Thyroid gland (tissue), 4 donors: ENCODE measurements around the gene DUOX2. TPM values are rescaled to one million over a fixed set of nuclear protein-coding genes. Genes with fewer than 3 reads are reported as not detected.

ENCODE experiments used
- DNase-seq, 2 donors: peaks; one replicate each; pipeline ENCODE4 v3.0.0-alpha.2; 2019
- H3K27ac ChIP-seq, 3 donors: fragments of 200-600 bp; sonication (generic); 1 replicate in 2 of 3; 2 replicates in 1 of 3; pipeline ENCODE4 v1.5.1; 2016 to 2019; ENCODE audit warnings: mild to moderate bottlenecking in 1 of 3, moderate library complexity in 1 of 3
- H3K27me3 ChIP-seq: fragments of 200-600 bp; sonication (generic); one replicate; pipeline ENCODE4 v1.5.1; 2019
- H3K36me3 ChIP-seq, 2 donors: fragments of 200-600 bp; sonication (generic); one replicate each; pipeline ENCODE4 v1.5.1; 2016 to 2019
- H3K4me1 ChIP-seq, 2 donors: fragments of 200-600 bp; sonication (generic); one replicate each; pipeline ENCODE4 v1.5.1; 2017 to 2019
- H3K4me3 ChIP-seq, 3 donors: fragments of 200-600 bp; sonication (generic); replicated peaks in 1 of 3; 1 replicate in 2 of 3; 2 replicates in 1 of 3; pipeline ENCODE4 v1.5.1; 2016; ENCODE audit warnings: mild to moderate bottlenecking in 1 of 3
- H3K9me3 ChIP-seq: fragments of 200-600 bp; sonication (generic); one replicate; pipeline ENCODE4 v1.5.1; 2017
- POLR2A ChIP-seq, 2 donors: fragments of 450-650 bp; IDR thresholded peaks; one replicate each; pipeline ENCODE4 v1.6.1; 2017; ENCODE audit warnings: antibody characterized with exemption in 2 of 2, mild to moderate bottlenecking in 2 of 2, moderate library complexity in 1 of 2
- WGBS, 2 donors: methylation state at CpG; one replicate each; pipeline ENCODE4 v1.1.5; 2017; 5-methylcytosine and 5-hydroxymethylcytosine counted together
- intact Hi-C: fragments of 100-400 bp; cut with DNase I; formaldehyde crosslinking; loops from one replicate; pipeline ENCODE4 v1.15.1; 2023
- total RNA-seq, 4 donors: library from RNA; depleted of rRNA; stranded (reverse); fragments of >200 nt; gene quantifications; one replicate each; pipeline ENCODE4 v1.2.3, GENCODE V29; 2016
- TF ChIP-seq, protein P1 (sequence below), 6 experiments: fragments of 200-600 bp in 3 of 6; fragments of 450-650 bp in 3 of 6; sonication (generic) in 3 of 6; IDR thresholded peaks; one replicate each; pipeline ENCODE4 v1.5.1; 2016 to 2019; ENCODE audit warnings: antibody characterized with exemption in 6 of 6, mild to moderate bottlenecking in 2 of 6, inconsistent platforms in 1 of 6, moderate library complexity in 1 of 6

DUOX2 gene
- total RNA-seq, 4 donors from 2014 or later, result 44.5 to 238 (median 152) TPM

DNA sequence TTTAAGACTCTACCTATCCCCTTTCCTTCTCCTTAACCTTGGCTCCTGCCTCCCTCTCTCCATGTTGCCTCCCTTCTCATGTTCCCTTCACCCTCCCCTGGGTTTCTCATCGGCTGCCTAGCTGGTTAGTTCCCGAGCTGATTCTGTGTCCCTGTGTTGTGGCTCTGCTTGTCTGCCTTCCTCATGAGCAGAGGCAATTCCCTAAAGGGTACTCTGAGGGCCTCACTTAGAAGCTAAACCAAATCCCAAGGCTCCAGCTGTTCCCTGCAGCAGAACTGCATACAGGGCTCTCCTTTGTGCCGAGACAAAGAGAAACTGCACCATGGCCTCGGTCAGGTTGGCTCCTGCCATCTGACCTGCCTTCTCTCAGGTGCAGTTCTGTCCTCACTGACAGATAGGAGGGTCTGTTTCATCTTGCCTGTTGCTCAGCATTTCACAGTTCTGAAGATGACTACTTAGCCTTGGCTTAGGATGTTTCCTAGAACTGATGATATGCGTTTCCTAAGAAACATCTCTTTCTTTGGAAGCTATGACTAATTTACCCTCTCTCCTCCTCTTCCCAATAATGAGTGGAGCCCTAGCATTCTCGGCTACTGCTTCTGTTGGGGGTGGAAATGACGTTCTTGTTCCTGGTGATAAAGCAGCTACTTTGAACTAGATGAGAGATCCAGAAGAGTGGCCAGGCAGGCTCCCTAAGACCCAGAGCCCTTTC, 42.9 kb upstream of the DUOX2 start:
- no peaks in the 10 kb centered on the region for H3K27me3 ChIP-seq
- H3K4me1 ChIP-seq, result no peaks in the 10 kb centered on the region
- TF ChIP-seq, protein P1, sequence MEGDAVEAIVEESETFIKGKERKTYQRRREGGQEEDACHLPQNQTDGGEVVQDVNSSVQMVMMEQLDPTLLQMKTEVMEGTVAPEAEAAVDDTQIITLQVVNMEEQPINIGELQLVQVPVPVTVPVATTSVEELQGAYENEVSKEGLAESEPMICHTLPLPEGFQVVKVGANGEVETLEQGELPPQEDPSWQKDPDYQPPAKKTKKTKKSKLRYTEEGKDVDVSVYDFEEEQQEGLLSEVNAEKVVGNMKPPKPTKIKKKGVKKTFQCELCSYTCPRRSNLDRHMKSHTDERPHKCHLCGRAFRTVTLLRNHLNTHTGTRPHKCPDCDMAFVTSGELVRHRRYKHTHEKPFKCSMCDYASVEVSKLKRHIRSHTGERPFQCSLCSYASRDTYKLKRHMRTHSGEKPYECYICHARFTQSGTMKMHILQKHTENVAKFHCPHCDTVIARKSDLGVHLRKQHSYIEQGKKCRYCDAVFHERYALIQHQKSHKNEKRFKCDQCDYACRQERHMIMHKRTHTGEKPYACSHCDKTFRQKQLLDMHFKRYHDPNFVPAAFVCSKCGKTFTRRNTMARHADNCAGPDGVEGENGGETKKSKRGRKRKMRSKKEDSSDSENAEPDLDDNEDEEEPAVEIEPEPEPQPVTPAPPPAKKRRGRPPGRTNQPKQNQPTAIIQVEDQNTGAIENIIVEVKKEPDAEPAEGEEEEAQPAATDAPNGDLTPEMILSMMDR (IDR thresholded peaks at IDR 0.05), result no peak
- no peak for TF ChIP-seq POLR2A (IDR thresholded peaks at IDR 0.05)
- no peak overlapping the region for H3K4me3 ChIP-seq
- H3K36me3 ChIP-seq, result peaks cover 27 to 29% of the 10 kb centered on the region in 2 donors
- WGBS, 2 donors, result 77 to 92% methylated on average over 7 of the region's 7 CpGs
- H3K27ac ChIP-seq, result no peak overlapping the region
- no peak for DNase-seq
- no peaks in the 10 kb centered on the region for H3K9me3 ChIP-seq
- intact Hi-C loops, result no loop called here

DNA sequence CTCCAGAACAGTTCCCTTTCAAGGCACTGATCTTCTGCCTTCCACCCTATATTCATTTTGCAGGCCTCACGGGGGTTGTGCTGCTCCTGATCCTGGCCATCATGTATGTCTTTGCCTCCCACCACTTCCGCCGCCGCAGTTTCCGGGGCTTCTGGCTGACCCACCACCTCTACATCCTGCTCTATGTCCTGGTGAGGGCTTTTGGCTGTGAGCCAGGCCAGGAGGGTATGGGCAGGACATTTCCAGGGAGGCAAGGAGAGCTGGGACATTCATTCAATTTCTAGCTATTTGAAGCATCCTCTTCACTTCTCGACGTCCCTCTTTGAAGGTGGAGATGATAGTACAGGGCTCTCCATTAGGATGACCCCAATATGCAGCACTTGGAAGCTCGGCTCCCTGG, 41.8 kb upstream of the DUOX2 start:
- no peak overlapping the region for H3K27ac ChIP-seq
- H3K9me3 ChIP-seq, result no peaks in the 10 kb centered on the region
- H3K4me3 ChIP-seq, result no peak overlapping the region
- H3K4me1 ChIP-seq, result no peaks in the 10 kb centered on the region
- no peak for TF ChIP-seq POLR2A (IDR thresholded peaks at IDR 0.05)
- TF ChIP-seq, protein P1 (IDR thresholded peaks at IDR 0.05), result no peak
- H3K36me3 ChIP-seq, result peaks cover 32 to 33% of the 10 kb centered on the region in 2 donors
- DNase-seq, result no peak
- no peaks in the 10 kb centered on the region for H3K27me3 ChIP-seq
- intact Hi-C loops, result no loop called here
- 77% methylated on average over 8 of the region's 8 CpGs for WGBS, 2 donors

DNA sequence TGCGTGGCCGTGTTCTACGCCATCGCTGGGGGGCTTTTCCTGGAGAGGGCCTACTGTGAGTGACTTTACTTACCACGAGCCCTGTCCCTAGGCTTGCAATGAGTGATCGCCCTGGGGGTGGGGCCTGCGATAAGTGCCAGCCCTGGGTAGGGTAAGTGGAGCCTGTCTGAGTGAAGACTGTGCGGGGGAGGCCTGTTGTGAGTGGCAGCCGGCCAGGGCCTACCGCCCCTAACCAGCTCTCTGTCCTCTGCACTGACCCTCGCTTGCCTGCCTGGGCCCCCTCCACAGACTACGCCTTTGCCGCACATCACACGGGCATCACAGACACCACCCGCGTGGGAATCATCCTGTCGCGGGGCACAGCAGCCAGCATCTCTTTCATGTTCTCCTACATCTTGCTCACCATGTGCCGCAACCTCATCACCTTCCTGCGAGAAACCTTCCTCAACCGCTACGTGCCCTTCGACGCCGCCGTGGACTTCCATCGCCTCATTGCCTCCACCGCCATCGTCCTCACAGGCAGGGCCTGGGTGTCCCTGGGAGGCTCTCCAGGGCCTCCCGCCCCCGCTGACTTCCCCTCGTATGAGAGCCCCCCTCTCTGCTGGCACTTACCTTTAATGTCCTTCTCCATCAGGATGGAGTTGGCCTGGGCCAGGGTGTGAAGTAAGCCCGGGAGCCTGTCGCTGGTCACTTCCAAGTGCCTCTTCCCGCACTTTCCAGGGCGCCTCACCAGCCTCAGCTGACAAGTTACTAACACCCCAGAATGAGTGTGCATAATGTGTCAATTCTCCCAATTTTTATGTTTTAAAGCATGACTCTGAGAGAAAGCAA, 38.2 kb upstream of the DUOX2 start:
- 94 to 95% methylated on average over 33 to 34 of the region's 36 CpGs for WGBS, 2 donors
- intact Hi-C loops, result no loop called here
- Histone ChIP-seq H3K27me3 (no peaks in the 10 kb centered on the region), H3K4me3 (no peak overlapping the region), H3K9me3 (no peaks in the 10 kb centered on the region), H3K27ac (no peak overlapping the region), H3K4me1 (no peaks in the 10 kb centered on the region), H3K36me3 (peaks cover 37 to 39% of the 10 kb centered on the region in 2 donors)
- DNase-seq, result no peak
- no peak for TF ChIP-seq POLR2A (IDR thresholded peaks at IDR 0.05)
- TF ChIP-seq, protein P1 (IDR thresholded peaks at IDR 0.05), result no peak

DNA sequence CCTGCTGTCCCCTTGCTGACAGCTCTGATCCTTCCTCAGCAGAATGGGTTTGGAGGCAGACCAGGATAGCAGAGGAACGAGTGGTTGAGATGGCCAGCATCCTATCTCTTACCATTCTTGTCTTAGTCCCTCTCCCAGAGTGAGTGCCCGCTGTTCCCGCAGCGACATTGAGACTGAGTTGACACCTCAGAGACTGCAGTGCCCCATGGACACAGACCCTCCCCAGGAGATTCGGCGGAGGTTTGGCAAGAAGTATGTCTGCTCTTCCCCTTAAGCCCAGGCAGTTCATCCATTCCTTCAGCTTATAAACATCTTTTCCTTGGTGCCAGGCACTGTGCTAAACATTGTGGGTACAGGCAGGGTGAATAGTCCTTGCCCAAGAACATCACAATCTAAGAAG, 37.0 kb upstream of the DUOX2 start:
- intact Hi-C loops, result no loop called here
- no peak for DNase-seq
- no peak for TF ChIP-seq POLR2A (IDR thresholded peaks at IDR 0.05)
- TF ChIP-seq, protein P1 (IDR thresholded peaks at IDR 0.05), result no peak
- Histone ChIP-seq H3K36me3 (peaks cover 38 to 42% of the 10 kb centered on the region in 2 donors), H3K9me3 (no peaks in the 10 kb centered on the region), H3K27me3 (no peaks in the 10 kb centered on the region), H3K4me3 (no peak overlapping the region), H3K27ac (no peak overlapping the region), H3K4me1 (no peaks in the 10 kb centered on the region)
- WGBS, 2 donors, result 90 to 93% methylated on average over 6 of the region's 6 CpGs

DNA sequence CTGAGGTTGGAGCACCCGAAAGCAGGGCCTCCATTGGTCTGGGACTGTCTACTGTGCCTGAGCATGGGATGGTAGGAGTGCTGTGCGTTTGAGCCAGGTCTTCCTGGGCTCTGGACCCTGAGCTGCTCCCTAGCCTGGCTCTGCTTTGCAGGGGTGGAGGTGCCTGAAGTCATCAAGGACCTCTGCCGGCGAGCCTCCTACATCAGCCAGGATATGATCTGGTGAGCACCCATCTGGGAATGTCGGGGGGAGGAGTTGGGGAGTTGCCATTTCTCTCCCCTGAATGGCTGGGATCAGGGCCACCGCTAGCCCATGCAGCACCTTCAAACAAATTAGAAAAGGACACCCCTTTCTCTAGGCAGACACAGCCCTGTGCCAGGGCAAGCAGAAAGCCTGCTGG, 36.5 kb upstream of the DUOX2 start:
- Histone ChIP-seq H3K27ac (no peak overlapping the region), H3K36me3 (peaks cover 34 to 42% of the 10 kb centered on the region in 2 donors), H3K4me1 (no peaks in the 10 kb centered on the region), H3K9me3 (no peaks in the 10 kb centered on the region), H3K4me3 (no peak overlapping the region), H3K27me3 (no peaks in the 10 kb centered on the region)
- TF ChIP-seq, protein P1 (IDR thresholded peaks at IDR 0.05), result no peak
- TF ChIP-seq POLR2A (IDR thresholded peaks at IDR 0.05), result no peak
- DNase-seq, result no peak
- intact Hi-C loops, result no loop called here
- WGBS, 2 donors, result 85 to 88% methylated on average over 4 to 6 of the region's 6 CpGs
